Stimulated activated CD4-positive, alpha-beta T cell treated with anti-CD3 and anti-CD28 coated beads, TNF-alpha, amount 100 ng/mL, for 4 hours (primary cell): Measurements from ENCODE around the gene ATF6.

Experiments used
- DNase-seq, 3 experiments: peaks; one replicate each; pipeline ENCODE4 v3.0.0-alpha.2; 2020; ENCODE audit warnings: low read depth in 3 of 3

The ATF6 gene

GRCh38 chr1:162003061-162003829, 237.1 kb downstream of the ATF6 start:
- no peak for DNase-seq

DNA sequence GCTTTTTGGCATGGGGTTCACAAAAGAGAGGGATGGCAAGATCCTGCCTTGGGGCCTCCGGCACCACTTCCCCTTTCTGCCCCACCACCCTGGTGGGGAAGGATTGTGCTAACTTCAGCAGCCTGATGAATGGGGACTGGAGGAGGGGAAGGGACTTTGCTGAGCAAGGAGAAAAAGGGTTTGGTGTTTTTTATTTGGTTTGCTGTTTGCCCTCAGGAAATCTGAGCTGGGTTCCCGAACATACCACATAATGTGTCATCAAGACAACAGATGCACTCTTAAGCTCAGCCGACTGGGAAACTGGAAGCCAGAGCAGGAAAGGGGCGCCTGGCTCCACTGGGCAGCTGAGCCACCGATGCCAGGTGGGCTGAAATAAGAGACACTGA, 237.7 kb downstream of the ATF6 start:
- DNase-seq = no peak

DNA sequence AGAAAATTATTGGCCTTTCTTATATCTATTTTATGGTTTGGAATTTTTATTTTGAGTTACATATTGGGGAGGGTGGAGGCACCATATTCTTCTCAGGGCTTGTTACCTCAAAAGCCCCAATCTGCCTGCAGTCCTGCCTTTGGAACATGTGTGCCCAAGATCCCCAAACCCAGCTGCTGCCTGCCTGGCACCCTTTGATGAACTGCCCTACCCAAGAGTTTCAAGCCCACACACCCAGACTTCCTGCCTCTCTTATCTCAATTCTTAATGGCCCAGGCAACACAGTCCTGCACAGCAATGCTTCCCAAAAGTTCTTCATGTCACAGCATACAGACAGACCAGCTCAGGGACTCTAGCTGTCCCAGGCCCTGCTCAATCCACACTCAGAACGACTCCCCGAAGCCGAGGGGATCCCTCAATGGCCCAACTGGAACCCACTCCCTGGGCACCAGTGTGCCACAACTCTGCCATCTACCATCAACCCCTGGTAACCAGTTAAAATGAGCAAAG, 238.4 kb downstream of the ATF6 start:
- DNase-seq = no peak

DNA sequence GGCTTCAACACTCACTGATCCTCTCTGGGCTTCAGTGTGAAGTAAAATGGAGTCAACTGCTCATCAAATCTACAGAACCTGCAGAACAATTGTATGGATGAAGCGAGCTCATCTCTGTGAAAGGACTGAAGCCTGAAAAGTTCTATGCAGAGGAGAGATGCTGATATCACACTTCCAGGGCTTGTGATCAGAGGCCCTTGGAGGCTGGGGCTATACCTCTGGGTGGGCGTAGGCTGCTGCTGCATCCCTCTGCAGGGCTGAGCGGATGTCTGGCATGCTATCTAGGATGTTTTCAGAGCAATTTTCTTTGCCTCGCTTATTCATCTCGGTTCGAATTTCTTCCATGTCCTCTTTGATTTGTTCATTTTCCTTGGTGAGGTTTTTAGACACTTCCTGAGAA, 240.0 kb downstream of the ATF6 start:
- DNase-seq = no peak

DNA sequence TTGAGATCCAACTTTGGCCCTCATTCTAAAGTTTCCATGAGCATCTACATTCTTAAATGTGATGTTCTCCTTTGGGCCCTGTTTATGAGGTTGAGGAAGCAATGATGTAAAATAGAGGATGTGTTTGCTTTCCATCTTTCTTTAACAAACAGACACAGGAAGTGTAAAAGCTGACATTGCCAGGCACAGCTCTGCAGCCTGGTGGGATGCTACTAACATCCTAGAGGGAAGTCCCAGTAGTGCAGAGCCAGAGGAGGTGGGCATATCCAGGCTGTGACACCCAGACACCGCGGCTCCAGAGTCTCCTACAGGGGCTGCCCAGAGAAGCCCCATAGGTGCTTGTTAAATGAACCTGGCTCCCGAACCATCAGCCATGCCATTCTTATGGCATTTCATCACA, 241.3 kb downstream of the ATF6 start:
- DNase-seq = no peak

DNA sequence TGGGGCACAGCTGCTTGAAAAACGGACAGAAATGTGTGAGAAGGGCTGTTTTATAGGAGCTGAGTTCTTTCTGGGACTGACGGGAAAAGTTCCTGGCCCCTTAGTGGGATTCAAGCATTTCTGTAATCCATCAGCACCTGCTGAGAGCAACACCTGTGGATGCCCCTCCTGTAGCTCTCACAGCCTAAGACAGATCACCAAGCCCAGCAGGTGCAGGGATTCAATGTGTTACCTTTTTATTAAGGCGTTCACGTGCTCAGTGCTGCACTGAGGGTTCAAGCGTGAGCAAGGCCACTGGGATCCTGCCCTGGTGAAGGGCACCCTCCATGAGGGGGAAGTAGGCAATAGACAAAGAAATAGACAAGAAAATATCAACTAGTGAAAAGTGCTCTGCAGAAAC, 242.7 kb downstream of the ATF6 start:
- no peak for DNase-seq

DNA sequence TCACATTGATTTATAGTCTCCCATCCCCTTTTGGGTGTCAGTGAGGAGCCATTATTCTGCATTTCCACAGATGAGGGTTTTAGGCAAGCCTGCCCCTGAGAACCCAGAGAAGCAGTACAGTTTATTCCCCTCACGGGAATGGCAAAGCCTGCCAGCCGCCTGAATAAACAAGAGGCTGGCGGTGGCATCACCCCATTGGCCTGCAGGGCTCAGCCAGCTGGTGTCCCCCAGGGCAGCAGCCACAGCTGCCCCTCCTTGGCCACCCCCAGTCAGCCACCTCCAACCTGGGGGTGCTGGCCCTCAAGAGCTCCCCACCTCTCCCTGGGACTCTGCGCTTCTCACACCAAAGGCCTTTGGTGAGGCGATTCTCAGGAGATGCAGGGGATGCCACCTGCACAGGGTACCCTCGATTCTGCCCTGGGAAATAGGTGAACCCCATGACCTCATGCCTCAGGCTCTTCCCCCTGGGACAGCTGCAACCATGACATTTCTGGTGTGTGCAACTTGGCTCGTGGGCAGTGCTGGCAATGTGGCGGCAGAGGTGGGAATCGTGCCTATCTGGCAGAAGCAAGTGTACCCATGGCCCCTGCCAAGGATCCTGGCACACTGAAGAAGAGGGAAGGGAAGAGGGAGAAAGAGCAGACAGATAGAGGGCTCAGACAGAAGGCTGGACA, 243.5 kb downstream of the ATF6 start:
- DNase-seq = no peak

- no peak for DNase-seq
Measured at GRCh38 chr1:162010175-162010506, 244.0 kb downstream of the ATF6 start.

GRCh38 chr1:162011337-162012012, 245.4 kb downstream of the ATF6 start:
- DNase-seq = no peak

GRCh38 chr1:162013289-162013688, 247.2 kb downstream of the ATF6 start:
- DNase-seq = no peak
